GM12891 (cell line): ENCODE measurements around the gene TCEAL9. TPM values are rescaled to one million over a fixed set of nuclear protein-coding genes. Genes with fewer than 3 reads are reported as not detected.

Source experiments
- DNase-seq: peaks from one replicate; pipeline ENCODE4 v3.0.0; 2011; ENCODE audit warnings: low spot score; ENCODE audit not compliant: insufficient read length
- FAIRE-seq: peaks from 2 replicates; lab custom pipeline; 2011; peaks lifted over from hg19 to GRCh38; lab: Jason Lieb, UNC
- PAX5 ChIP-seq: IDR thresholded peaks from 2 replicates; pipeline ENCODE4 v1.6.1; 2011; ENCODE audit warnings: low read length, moderate library complexity, mild to moderate bottlenecking; ENCODE audit not compliant: insufficient read depth, severe bottlenecking
- POLR2A ChIP-seq: IDR thresholded peaks from 2 replicates; pipeline ENCODE4 v1.6.1; 2011; ENCODE audit warnings: low read depth, low read length, control low read depth
- POLR2AphosphoS5 ChIP-seq: IDR thresholded peaks from 2 replicates; pipeline ENCODE4 v1.6.1; 2011; ENCODE audit warnings: low read depth, low read length, control low read depth
- POU2F2 ChIP-seq: IDR thresholded peaks from 2 replicates; pipeline ENCODE4 v1.6.1; 2011; ENCODE audit warnings: low read depth, mild to moderate bottlenecking, control low read depth, low read length, moderate library complexity
- SPI1 ChIP-seq: IDR thresholded peaks from 2 replicates; pipeline ENCODE4 v1.6.1; 2011; ENCODE audit warnings: low read depth, low read length, control low read depth
- TAF1 ChIP-seq: IDR thresholded peaks from 2 replicates; pipeline ENCODE4 v1.6.1; 2011; ENCODE audit warnings: low read depth, low read length, control low read depth
- polyA plus RNA-seq: library from polyadenylated mRNA; unstranded; fragments of >200 nt; gene quantifications from one replicate; pipeline ENCODE4 v1.2.1, GENCODE V29; 2012; ENCODE audit warnings: low read depth, missing spikeins, inconsistent platforms; ENCODE audit not compliant: missing spikeins

TCEAL9 gene
- polyA plus RNA-seq = 2.2 TPM

GRCh38 chrX:103356130-103356798 is at the start of gene TCEAL9:
TSS of gene TCEAL9 (plus strand) at chrX:103356506. CDS start at chrX:103357685, 1,179 bp downstream.
- TF ChIP-seq SPI1 (no peak), POLR2A (no peak), POLR2AphosphoS5 (no peak), PAX5 (no peak)
- no peak for FAIRE-seq
- DNase-seq = no peak

- DNase-seq = no peak
- TF ChIP-seq POLR2A = no peak
- no peak for TF ChIP-seq POU2F2
- no peak for TF ChIP-seq POLR2AphosphoS5
- TF ChIP-seq TAF1 = no peak
- no peak for TF ChIP-seq PAX5
- no peak for TF ChIP-seq SPI1
- peak; percentile 33 for FAIRE-seq
Measured at GRCh38 chrX:103309860-103310554, 46.3 kb upstream of the TCEAL9 start.

DNA sequence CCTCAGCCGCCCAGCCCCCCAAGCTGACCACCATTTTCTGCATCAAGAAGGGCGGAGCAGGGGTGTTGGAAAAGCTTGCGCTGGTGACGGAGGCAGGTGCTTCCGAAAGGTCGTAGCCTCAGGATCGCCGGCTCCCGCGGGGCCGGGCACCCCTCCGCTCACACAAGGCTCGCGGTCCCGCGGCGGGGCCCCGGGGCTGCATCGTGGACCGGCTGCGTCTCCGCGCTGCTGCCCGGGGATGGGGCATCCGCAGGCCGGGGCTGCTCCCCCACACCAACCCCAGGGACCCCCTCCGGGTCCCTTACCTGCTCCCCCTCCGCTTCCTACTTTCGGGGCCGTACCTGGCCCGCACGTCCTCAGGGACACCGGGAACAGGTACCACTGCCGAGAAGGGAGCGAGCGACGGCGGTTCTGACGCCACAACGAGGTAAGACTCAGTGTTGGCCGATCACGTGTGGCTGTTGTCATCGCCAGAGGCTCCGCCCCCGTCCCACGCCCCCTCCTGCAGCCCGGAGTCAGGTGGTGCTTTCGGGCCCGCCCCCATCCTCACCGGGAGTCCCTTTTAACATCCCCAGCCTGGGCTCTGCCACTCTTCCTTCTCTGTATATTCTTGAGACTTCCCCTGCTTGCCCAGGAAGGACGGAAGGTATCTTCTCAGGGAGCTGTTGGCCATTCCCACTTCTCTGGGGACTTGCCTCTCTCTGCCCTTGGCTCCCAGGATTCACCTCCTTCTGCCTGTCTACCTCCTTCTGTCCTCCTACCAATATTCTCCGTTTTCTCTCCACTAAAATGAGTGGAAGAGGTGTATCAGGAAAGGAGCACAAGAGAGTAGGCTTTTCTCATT is 45.5 kb upstream of the TCEAL9 start, which contains the start of gene BEX2:
Gene BEX2 (minus strand): TSS at position 436 of the 844 bp plus-strand sequence. CDS start 1,014 bp downstream, outside the sequence.
- FAIRE-seq (peak; percentile 97), DNase-seq (peak; percentile 54)
- TF ChIP-seq TAF1 (peak; percentile 57; the same call in 1 of the 2 replicates), POLR2AphosphoS5 (no peak)

DNA sequence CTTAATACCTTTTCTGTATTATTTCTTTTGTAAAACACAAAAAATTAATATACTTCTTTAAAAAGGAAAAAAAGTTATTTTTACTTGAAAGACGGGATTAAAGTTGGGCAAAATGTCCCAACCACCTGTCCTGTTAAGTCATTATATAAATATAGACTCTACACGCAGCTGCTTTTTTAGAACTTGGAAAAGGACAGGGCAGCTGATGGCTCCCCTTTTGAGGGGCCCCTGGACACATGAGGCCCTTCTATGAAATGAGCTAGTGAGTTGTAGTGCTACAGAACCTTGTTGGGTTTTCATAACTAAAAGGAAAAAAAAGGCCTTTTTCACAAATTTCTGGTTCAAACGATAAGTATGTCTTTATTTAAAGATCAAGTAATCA is 44.9 kb upstream of the TCEAL9 start:
- TF ChIP-seq PAX5 (no peak), TAF1 (no peak), POLR2A (no peak), POLR2AphosphoS5 (no peak), SPI1 (no peak), POU2F2 (no peak)
- no peak for FAIRE-seq
- no peak for DNase-seq

GRCh38 chrX:103329991-103330390 is 26.3 kb upstream of the TCEAL9 start, which contains the start of gene TCEAL7:
TSS of gene TCEAL7 (plus strand) at chrX:103330239. CDS start at chrX:103331404, 1,165 bp downstream.
- no peak for DNase-seq
- no peak for FAIRE-seq
- TF ChIP-seq POLR2A (no peak), SPI1 (no peak), TAF1 (no peak), POLR2AphosphoS5 (no peak), PAX5 (no peak), POU2F2 (no peak)

GRCh38 chrX:103330681-103331288 is 25.5 kb upstream of the TCEAL9 start:
- DNase-seq (no peak), FAIRE-seq (no peak)
- TF ChIP-seq SPI1 (no peak), PAX5 (no peak), POU2F2 (no peak), TAF1 (no peak), POLR2AphosphoS5 (no peak), POLR2A (no peak)

GRCh38 chrX:103338663-103339062 is 17.6 kb upstream of the TCEAL9 start:
- TF ChIP-seq POLR2AphosphoS5 = no peak
- no peak for TF ChIP-seq PAX5
- no peak for TF ChIP-seq POLR2A
- no peak for TF ChIP-seq TAF1
- no peak for TF ChIP-seq POU2F2
- no peak for DNase-seq
- FAIRE-seq = no peak

DNA sequence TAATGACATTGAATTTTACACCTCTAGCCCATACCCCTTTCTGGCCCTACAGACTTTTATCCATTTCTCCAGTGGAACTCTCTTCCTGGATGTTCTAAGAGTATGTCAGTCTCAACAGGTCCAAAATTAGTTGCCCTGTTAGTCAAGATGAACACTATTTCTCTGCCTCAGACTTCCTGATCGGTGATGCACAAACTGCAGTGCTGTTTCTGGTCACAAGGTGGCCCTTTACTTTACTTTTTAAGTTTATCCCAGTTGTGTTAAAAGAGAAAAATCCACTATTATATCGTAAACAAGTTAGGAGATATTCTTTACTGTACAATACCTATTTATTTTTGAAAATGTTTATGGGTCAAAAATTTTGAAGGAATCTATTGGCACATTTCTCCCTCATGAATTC is 13.2 kb upstream of the TCEAL9 start:
- TF ChIP-seq TAF1 = no peak
- DNase-seq (no peak), FAIRE-seq (no peak)

DNA sequence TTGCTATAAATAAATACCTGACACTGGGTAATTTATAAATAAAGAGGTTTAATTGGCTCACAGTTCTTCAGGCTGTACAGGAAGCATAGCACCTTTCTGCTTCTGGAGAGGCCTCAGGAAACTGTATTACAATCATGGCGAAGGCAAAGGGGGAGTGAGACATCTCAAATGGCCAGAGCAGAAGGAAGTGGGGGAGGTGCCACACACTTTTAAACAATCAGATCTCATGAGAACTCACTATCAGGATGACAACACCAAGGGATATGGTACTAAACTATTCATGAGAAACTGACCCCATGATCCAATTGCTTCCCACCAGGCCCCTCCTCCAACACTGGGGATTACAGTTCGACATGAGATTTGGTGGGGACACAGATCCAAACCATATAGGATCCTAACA is 11.7 kb upstream of the TCEAL9 start:
- DNase-seq (no peak), FAIRE-seq (no peak)
- TF ChIP-seq POLR2A (no peak), SPI1 (no peak), PAX5 (no peak), POU2F2 (no peak), POLR2AphosphoS5 (no peak), TAF1 (no peak)
